Gastrocnemius medialis (tissue), 4 donors: ENCODE measurements around the gene MDFIC. TPM values are rescaled to one million over a fixed set of nuclear protein-coding genes. Genes with fewer than 3 reads are reported as not detected.
A peak's percentile ranks its signal among the peaks of the same experiment; 100 is the strongest.

Source experiments
- ATAC-seq, 2 donors: fragments of 150-250 bp; one replicate each; pipeline ENCODE4 v1.9.1; 2016
- DNase-seq, 2 donors: peaks; one replicate each; pipeline ENCODE4 v3.0.0-alpha.2; 2019
- H3K27ac ChIP-seq, 4 donors: fragments of 200-600 bp; sonication (generic); 1 replicate in 1 of 4; 2 replicates in 3 of 4; pipeline ENCODE4 v1.5.1; 2016 to 2018; ENCODE audit warnings: mild to moderate bottlenecking in 2 of 4, moderate library complexity in 1 of 4
- H3K27me3 ChIP-seq, 3 donors: fragments of 200-600 bp; sonication (generic) in 2 of 3; 1 replicate in 1 of 3; 2 replicates in 2 of 3; pipeline versions ENCODE4 v1.5.1 to v1.6.0; 2016 to 2019; ENCODE audit warnings: mild to moderate bottlenecking in 1 of 3, moderate library complexity in 1 of 3
- H3K36me3 ChIP-seq, 2 donors: fragments of 200-600 bp; sonication (generic) in 1 of 2; one replicate each; pipeline ENCODE4 v1.5.1; 2017 to 2018
- H3K4me1 ChIP-seq, 2 donors: fragments of 200-600 bp; sonication (generic) in 1 of 2; one replicate each; pipeline ENCODE4 v1.5.1; 2016 to 2017; ENCODE audit warnings: mild to moderate bottlenecking in 2 of 2
- H3K4me3 ChIP-seq, 4 donors: fragments of 200-600 bp; sonication (generic) in 3 of 4; 1 replicate in 1 of 4; 2 replicates in 3 of 4; pipeline ENCODE4 v1.5.1; 2016 to 2019; ENCODE audit warnings: mild to moderate bottlenecking in 2 of 4
- H3K9me3 ChIP-seq, 3 donors: fragments of 200-600 bp; sonication (generic) in 2 of 3; 1 replicate in 1 of 3; 2 replicates in 2 of 3; pipeline ENCODE4 v1.5.1; 2016 to 2019
- POLR2A ChIP-seq, 2 donors: fragments of 450-650 bp; IDR thresholded peaks; one replicate each; pipeline ENCODE4 v1.6.1; 2017; ENCODE audit warnings: antibody characterized with exemption in 2 of 2, mild to moderate bottlenecking in 2 of 2, moderate library complexity in 2 of 2
- in situ Hi-C, 4 donors: fragments of 200-750 bp; cut with MboI; loops; one replicate each; pipeline versions ENCODE4 v1.15.0 to v1.8.0; 2017; ENCODE audit warnings: low sequenced_read_pairs in 4 of 4
- intact Hi-C: fragments of 100-400 bp; cut with DNase I; formaldehyde crosslinking; loops from one replicate; pipeline ENCODE4 v1.15.1; 2023; ENCODE audit warnings: low total_unique reads
- total RNA-seq, 4 donors: library from RNA; depleted of rRNA; stranded (reverse); fragments of >200 nt; gene quantifications; one replicate each; pipeline versions ENCODE4 v1.1.0 to v1.2.3, GENCODE V29; 2016
- TF ChIP-seq, protein P1 (sequence below), 5 experiments: fragments of 450-650 bp in 3 of 5; fragments of 200-600 bp in 2 of 5; sonication (generic) in 2 of 5; IDR thresholded peaks in 4 of 5; conservative IDR thresholded peaks in 1 of 5; 1 replicate in 4 of 5; 2 replicates in 1 of 5; pipeline ENCODE4 v1.5.1; 2016 to 2019; ENCODE audit warnings: antibody characterized with exemption in 5 of 5, mild to moderate bottlenecking in 3 of 5, moderate library complexity in 3 of 5

Gene MDFIC
- total RNA-seq, 4 donors from 2014 or later, result 6.3 to 11.6 (median 10.6) TPM

DNA sequence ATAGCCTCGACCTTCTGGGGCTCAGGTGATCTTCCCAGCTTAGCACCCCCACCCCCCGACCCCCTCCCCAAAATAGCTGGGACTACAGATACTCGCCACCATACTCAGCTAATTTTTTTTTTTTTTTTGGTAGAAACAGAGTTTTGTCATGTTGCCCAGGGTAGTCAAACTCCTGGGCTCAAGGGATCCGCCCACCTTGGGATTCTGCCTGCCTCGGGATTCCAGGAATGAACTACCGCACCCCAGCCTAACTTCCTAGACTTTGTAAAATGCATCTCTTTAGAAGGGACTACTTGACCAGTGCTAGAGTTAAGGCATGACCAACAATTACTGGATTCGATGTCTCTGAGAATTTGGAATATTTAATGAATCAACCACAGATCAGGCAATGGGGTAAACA, 85.9 kb downstream of the MDFIC start:
- H3K36me3 ChIP-seq, result no peaks in the 10 kb centered on the region
- H3K4me1 ChIP-seq, result peaks cover 36 to 40% of the 10 kb centered on the region in 2 donors
- H3K4me3 ChIP-seq, result no peak overlapping the region
- no peaks in the 10 kb centered on the region for H3K27me3 ChIP-seq
- TF ChIP-seq, protein P1, sequence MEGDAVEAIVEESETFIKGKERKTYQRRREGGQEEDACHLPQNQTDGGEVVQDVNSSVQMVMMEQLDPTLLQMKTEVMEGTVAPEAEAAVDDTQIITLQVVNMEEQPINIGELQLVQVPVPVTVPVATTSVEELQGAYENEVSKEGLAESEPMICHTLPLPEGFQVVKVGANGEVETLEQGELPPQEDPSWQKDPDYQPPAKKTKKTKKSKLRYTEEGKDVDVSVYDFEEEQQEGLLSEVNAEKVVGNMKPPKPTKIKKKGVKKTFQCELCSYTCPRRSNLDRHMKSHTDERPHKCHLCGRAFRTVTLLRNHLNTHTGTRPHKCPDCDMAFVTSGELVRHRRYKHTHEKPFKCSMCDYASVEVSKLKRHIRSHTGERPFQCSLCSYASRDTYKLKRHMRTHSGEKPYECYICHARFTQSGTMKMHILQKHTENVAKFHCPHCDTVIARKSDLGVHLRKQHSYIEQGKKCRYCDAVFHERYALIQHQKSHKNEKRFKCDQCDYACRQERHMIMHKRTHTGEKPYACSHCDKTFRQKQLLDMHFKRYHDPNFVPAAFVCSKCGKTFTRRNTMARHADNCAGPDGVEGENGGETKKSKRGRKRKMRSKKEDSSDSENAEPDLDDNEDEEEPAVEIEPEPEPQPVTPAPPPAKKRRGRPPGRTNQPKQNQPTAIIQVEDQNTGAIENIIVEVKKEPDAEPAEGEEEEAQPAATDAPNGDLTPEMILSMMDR (IDR thresholded peaks at IDR 0.05 in 4 of 5, conservative IDR thresholded peaks at IDR 0.05 in 1 of 5), result no peak
- TF ChIP-seq POLR2A (IDR thresholded peaks at IDR 0.05), result no peak
- DNase-seq (no peak), ATAC-seq (no peak)
- H3K9me3 ChIP-seq, result no peaks in the 10 kb centered on the region
- in situ Hi-C loops (loop anchor here in 1 of 4 donors (5.0 kb wide), 1 partner anchor 85 kb away; the partner anchor contains the start of gene MDFIC), intact Hi-C loops (loop anchor here (10.0 kb wide), 1 partner anchor 63 kb away; no protein-coding TSS in a partner anchor)
- H3K27ac ChIP-seq, result peak overlapping the region in 2 of 4 donors; percentile 3 to 53

DNA sequence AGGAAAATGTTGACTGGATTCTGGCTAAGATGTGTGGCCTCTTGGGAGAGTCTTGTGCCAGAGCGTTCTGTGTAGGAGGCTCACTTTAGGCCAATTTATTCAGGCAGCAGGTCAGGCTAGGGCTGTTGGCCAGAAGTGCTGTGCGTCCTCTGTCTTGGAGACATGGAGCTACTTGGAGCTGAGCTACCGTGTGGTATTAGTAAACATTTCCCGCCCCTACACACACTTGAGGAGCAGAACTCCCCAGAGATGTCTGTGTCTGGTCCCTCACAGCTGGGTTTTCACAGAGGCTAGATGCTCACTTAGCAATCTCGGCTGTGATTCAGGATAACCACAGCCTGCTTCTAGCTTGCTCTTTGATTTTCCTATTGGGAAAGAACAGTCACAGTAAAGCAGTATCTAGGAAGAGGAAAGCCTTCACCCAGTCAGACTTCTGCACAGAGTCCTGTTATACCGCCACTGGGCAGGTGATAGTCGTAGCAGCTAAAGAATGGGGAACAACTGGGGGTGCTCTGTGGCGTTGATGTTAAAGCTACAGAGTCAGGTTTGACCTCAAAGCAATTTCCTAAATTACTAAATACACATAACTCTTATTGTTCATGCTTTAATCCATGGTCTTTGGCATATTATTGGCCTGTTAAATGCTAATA, 86.7 kb downstream of the MDFIC start:
- TF ChIP-seq, protein P1 (IDR thresholded peaks at IDR 0.05 in 4 of 5, conservative IDR thresholded peaks at IDR 0.05 in 1 of 5), result no peak
- no peak for TF ChIP-seq POLR2A (IDR thresholded peaks at IDR 0.05)
- Histone ChIP-seq H3K27me3 (no peaks in the 10 kb centered on the region), H3K4me3 (no peak overlapping the region), H3K36me3 (no peaks in the 10 kb centered on the region), H3K27ac (peak overlapping the region; percentile 3 to 53 (median 20)), H3K9me3 (no peaks in the 10 kb centered on the region), H3K4me1 (peaks cover 36 to 40% of the 10 kb centered on the region in 2 donors)
- ATAC-seq (peak; percentile 68 to 72), DNase-seq (peak; percentile 56 to 78)
- in situ Hi-C loops, result loop anchor here in 1 of 4 donors (5.0 kb wide), 1 partner anchor 86 kb away; the partner anchor contains the start of gene MDFIC
- intact Hi-C loops, result loop anchor here (10.0 kb wide), 1 partner anchor 64 kb away; no protein-coding TSS in a partner anchor

DNA sequence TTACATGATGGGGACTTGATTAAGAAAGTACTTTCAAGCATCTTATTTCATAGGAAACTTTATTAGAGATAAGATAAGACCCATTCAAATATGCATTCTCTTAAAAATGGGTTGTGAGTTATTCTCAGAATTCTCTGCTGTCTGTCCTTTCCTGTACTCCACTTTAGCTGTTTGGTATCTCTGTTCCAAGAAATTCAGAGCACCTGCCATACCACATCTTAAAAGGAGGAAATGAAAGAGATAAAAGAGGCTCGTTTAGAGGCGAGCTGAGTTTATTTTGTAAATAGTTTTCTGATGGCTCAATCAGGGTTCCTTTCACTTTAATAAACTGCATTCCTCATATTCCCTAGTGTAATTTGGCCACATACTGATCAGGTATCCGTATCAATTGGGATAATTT, 87.2 kb downstream of the MDFIC start:
- no peaks in the 10 kb centered on the region for H3K9me3 ChIP-seq

DNA sequence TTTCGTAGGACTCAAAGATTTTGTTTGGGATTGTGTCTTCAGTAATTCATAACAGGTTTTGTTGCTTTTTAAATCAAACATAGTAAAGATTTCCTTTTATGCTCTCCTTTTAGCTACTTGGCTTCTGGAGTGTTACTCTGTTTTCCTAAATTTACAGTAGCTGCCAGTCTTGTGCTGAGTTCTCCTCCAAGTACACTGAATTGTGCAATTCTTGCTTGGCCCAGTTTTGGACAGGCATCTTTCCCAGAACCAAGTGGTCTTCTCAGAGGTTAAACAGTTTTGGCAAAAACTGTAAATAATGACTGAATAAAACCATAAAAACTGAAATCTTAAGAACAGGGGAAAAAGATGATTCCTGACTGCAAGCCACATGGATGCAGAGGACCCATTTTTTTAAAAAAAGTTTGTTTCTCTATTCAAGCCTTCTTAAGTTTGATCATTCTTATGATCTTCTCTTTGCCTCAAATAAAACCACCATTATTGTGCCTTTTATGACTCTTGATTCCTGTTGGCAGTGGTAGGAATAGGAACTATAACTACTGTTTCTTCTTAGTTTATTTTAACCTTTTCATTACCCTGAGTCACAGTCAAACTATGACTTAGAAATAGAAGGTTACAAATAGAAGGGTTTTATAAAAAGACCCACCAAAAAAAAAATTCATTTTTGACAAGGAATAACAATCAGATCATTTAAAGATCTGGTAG, 88.0 kb downstream of the MDFIC start:
- H3K27ac ChIP-seq, result peak overlapping the region in 3 of 4 donors; percentile 3 to 53 (median 32)

More for the DNA sequence above, 87.2 kb downstream of the MDFIC start:
- Histone ChIP-seq H3K4me3 (peak overlapping the region in 1 of 4 donors; percentile 15), H3K27ac (peak overlapping the region; percentile 3 to 53 (median 20)), H3K27me3 (no peaks in the 10 kb centered on the region), H3K36me3 (no peaks in the 10 kb centered on the region), H3K4me1 (peaks cover 36 to 40% of the 10 kb centered on the region in 2 donors)
- no peak for DNase-seq
- intact Hi-C loops, result loop anchor here (10.0 kb wide), 1 partner anchor 64 kb away; no protein-coding TSS in a partner anchor
- in situ Hi-C loops, result loop anchor here in 1 of 4 donors (5.0 kb wide), 1 partner anchor 87 kb away; the partner anchor contains the start of gene MDFIC
- no peak for ATAC-seq
- TF ChIP-seq, protein P1 (IDR thresholded peaks at IDR 0.05 in 4 of 5, conservative IDR thresholded peaks at IDR 0.05 in 1 of 5), result no peak
- no peak for TF ChIP-seq POLR2A (IDR thresholded peaks at IDR 0.05)

More for the DNA sequence above, 88.0 kb downstream of the MDFIC start:
- Histone ChIP-seq H3K27me3 (no peaks in the 10 kb centered on the region), H3K4me3 (no peak overlapping the region), H3K9me3 (no peaks in the 10 kb centered on the region), H3K36me3 (no peaks in the 10 kb centered on the region), H3K4me1 (peaks cover 36 to 40% of the 10 kb centered on the region in 2 donors)
- in situ Hi-C loops (loop anchor here in 1 of 4 donors (5.0 kb wide), 1 partner anchor 88 kb away; the partner anchor contains the start of gene MDFIC), intact Hi-C loops (loop anchor here (10.0 kb wide), 1 partner anchor 65 kb away; no protein-coding TSS in a partner anchor)
- DNase-seq (peak; percentile 41 to 58), ATAC-seq (peak; percentile 65 to 82)
- TF ChIP-seq, protein P1 (IDR thresholded peaks at IDR 0.05 in 4 of 5, conservative IDR thresholded peaks at IDR 0.05 in 1 of 5), result no peak
- no peak for TF ChIP-seq POLR2A (IDR thresholded peaks at IDR 0.05)
